Endothelial cell of umbilical vein (primary cell): ENCODE data around the gene RMND5B. TPM values are rescaled to one million over a fixed set of nuclear protein-coding genes. Genes with fewer than 3 reads are reported as not detected.

ENCODE experiments used
- BruUV-seq: library from RNA; stranded (reverse); fragments of 400-500 nt; replicated peaks from 2 replicates; lab custom pipeline; 2021; lab: Mats Ljungman, UMichigan
- CTCF ChIA-PET: fragments of 300-600, 350-600 bp; sonication (Branson Sonifier 250); formaldehyde crosslinking; loops from one replicate; lab custom pipeline; 2021; ENCODE audit warnings: antibody characterized with exemption, inconsistent platforms; lab: Charles Lee
- POLR2A ChIA-PET: fragments of 300-600, 350-600 bp; sonication (Branson Sonifier 250); formaldehyde crosslinking; loops from one replicate; lab custom pipeline; 2021; ENCODE audit warnings: antibody characterized with exemption, inconsistent platforms; lab: Charles Lee
- DNase-seq: peaks from one replicate; pipeline ENCODE4 v3.0.0-alpha.2; 2011; ENCODE audit warnings: low read depth, low spot score
- FAIRE-seq: peaks from 2 replicates; lab custom pipeline; 2011; peaks lifted over from hg19 to GRCh38; lab: Jason Lieb, UNC
- H2AFZ ChIP-seq: 2 replicates; pipeline ENCODE4 v1.6.0; 2012; ENCODE audit warnings: low read depth, low read length, control low read depth, inconsistent platforms
- H3K27ac ChIP-seq: 2 replicates; pipeline ENCODE4 v1.5.1; 2011; ENCODE audit warnings: low read depth, mild to moderate bottlenecking, control low read depth, low read length, moderate library complexity; ENCODE audit not compliant: insufficient read depth
- H3K27me3 ChIP-seq, 2 experiments: 2 replicates each; pipeline versions ENCODE4 v1.6.0 to v1.6.1; 2011; ENCODE audit warnings: low read length in 2 of 2, mixed read lengths in 1 of 2; ENCODE audit not compliant: control insufficient read depth in 2 of 2, insufficient read depth in 2 of 2
- H3K36me3 ChIP-seq, 2 experiments: 2 replicates in 1 of 2; 3 replicates in 1 of 2; pipeline ENCODE4 v1.5.1; 2011; ENCODE audit warnings: low read length in 2 of 2, mild to moderate bottlenecking in 1 of 2, moderate library complexity in 1 of 2; ENCODE audit not compliant: control insufficient read depth in 2 of 2, insufficient read depth in 2 of 2; ENCODE audit errors: extremely low read depth in 1 of 2
- H3K4me1 ChIP-seq: 3 replicates; pipeline ENCODE4 v1.5.1; 2011; ENCODE audit warnings: mild to moderate bottlenecking, low read length; ENCODE audit not compliant: control insufficient read depth, insufficient read depth; ENCODE audit errors: extremely low read depth
- H3K4me2 ChIP-seq: 2 replicates; pipeline ENCODE4 v1.6.1; 2011; ENCODE audit warnings: low read length, control low read depth, mixed read lengths; ENCODE audit not compliant: insufficient read depth
- H3K4me3 ChIP-seq, 3 experiments: fragments of 200-600 bp in 1 of 3; sonication (generic), shearing (Covaris generic) in 1 of 3; replicated peaks in 1 of 3; 2 replicates each; pipeline ENCODE4 v1.5.1; 2011 to 2016; ENCODE audit warnings: control low read depth in 3 of 3, low read length in 3 of 3, mild to moderate bottlenecking in 2 of 3, inconsistent platforms in 1 of 3, low read depth in 1 of 3, moderate library complexity in 1 of 3; ENCODE audit not compliant: insufficient read depth in 1 of 3
- H3K79me2 ChIP-seq: 2 replicates; pipeline ENCODE4 v1.6.0; 2012; ENCODE audit warnings: low read length, inconsistent platforms; ENCODE audit not compliant: control insufficient read depth, insufficient read depth
- H3K9ac ChIP-seq: replicated peaks from 2 replicates; pipeline ENCODE3; 2011; ENCODE audit warnings: low read length, control low read depth; ENCODE audit not compliant: insufficient read depth; ENCODE audit errors: extremely low read depth
- H3K9me1 ChIP-seq: replicated peaks from 3 replicates; pipeline ENCODE4 v1.6.0; 2011; ENCODE audit warnings: mild to moderate bottlenecking, low read length; ENCODE audit not compliant: control insufficient read depth, insufficient read depth; ENCODE audit errors: extremely low read depth
- H3K9me3 ChIP-seq: replicated peaks from 2 replicates; pipeline ENCODE4 v1.5.1; 2012; ENCODE audit warnings: low read length, inconsistent platforms; ENCODE audit not compliant: control insufficient read depth, insufficient read depth
- H4K20me1 ChIP-seq: replicated peaks from 2 replicates; pipeline ENCODE3; 2011; ENCODE audit warnings: mild to moderate bottlenecking, low read length; ENCODE audit not compliant: control insufficient read depth, insufficient read depth; ENCODE audit errors: extremely low read depth
- CTCF ChIP-seq, 2 donors: IDR thresholded peaks; 1 replicate in 1 of 2; 2 replicates in 1 of 2; pipeline ENCODE4 v1.5.1; 2011; ENCODE audit warnings: low read length in 2 of 2, mild to moderate bottlenecking in 2 of 2, moderate library complexity in 2 of 2, control low read depth in 1 of 2, inconsistent platforms in 1 of 2, low read depth in 1 of 2; ENCODE audit not compliant: insufficient read depth in 1 of 2; ENCODE audit errors: extremely low read depth in 1 of 2
- EZH2 ChIP-seq: IDR thresholded peaks from 2 replicates; pipeline ENCODE4 v1.6.1; 2012; ENCODE audit warnings: borderline replicate concordance, low read depth, mild to moderate bottlenecking, moderate library complexity, low read length, inconsistent platforms; ENCODE audit not compliant: severe bottlenecking
- FOS ChIP-seq: IDR thresholded peaks from 2 replicates; pipeline ENCODE4 v1.6.1; 2011; ENCODE audit warnings: mild to moderate bottlenecking, low read length, moderate library complexity, borderline replicate concordance; ENCODE audit not compliant: insufficient read depth
- GATA2 ChIP-seq: IDR thresholded peaks from 2 replicates; pipeline ENCODE4 v1.7.0; 2011; ENCODE audit warnings: low read depth, mild to moderate bottlenecking, moderate library complexity, mixed read lengths, low read length; ENCODE audit not compliant: insufficient read length, insufficient read depth
- JUN ChIP-seq: IDR thresholded peaks from 2 replicates; pipeline ENCODE4 v1.6.1; 2011; ENCODE audit warnings: borderline replicate concordance, low read depth; ENCODE audit not compliant: insufficient read length, insufficient read depth
- MAX ChIP-seq: IDR thresholded peaks from 2 replicates; pipeline ENCODE4 v1.6.1; 2011; ENCODE audit not compliant: insufficient read depth, insufficient read length
- MYC ChIP-seq: IDR thresholded peaks from one replicate; pipeline ENCODE4 v1.6.1; 2011; ENCODE audit warnings: mild to moderate bottlenecking, low read depth, low read length
- POLR2A ChIP-seq: IDR thresholded peaks from 2 replicates; pipeline ENCODE4 v1.6.1; 2012; ENCODE audit warnings: low read depth, mild to moderate bottlenecking, control low read depth, low read length
- POLR2AphosphoS5 ChIP-seq: IDR thresholded peaks from 2 replicates; pipeline ENCODE4 v1.6.1; 2012; ENCODE audit warnings: low read depth, mild to moderate bottlenecking, control low read depth, low read length, moderate library complexity; ENCODE audit not compliant: insufficient read depth
- dilution Hi-C: fragments of 300-500 bp; cut with MboI; formaldehyde crosslinking; loops from one replicate; pipeline ENCODE4 v1.15.0; 2019; ENCODE audit warnings: low sequenced_read_pairs; ENCODE audit not compliant: extremely low pct_ligation_motif_present
- intact Hi-C: fragments of 100-400 bp; cut with micrococcal nuclease; formaldehyde crosslinking; loops from one replicate; pipeline ENCODE4 v1.10.0; 2022
- polyA plus RNA-seq, 4 experiments: library from polyadenylated mRNA; depleted of rRNA in 3 of 4; stranded (reverse) in 3 of 4; unstranded in 1 of 4; fragments of >200 nt; gene quantifications; 2 replicates each; pipeline versions ENCODE4 v1.2.1 to v1.2.3, GENCODE V29; 2011 to 2012; ENCODE audit warnings: missing spikeins in 1 of 4
- total RNA-seq: library from RNA; stranded (reverse); gene quantifications from 2 replicates; pipeline ENCODE4 v1.2.3, GENCODE V29; 2021

Gene RMND5B
- total and polyA plus RNA-seq, 2 donors (not counting 3 experiments of a cell fraction or from before 2014, with no cell fraction given): 38.2 to 40.2 TPM

GRCh38 chr5:178122346-178122745 lies 8.5 kb upstream of the RMND5B start:
- Histone ChIP-seq H3K27ac (no peak overlapping the region), H3K4me2 (no peak overlapping the region), H3K9me3 (no peaks in the 10 kb centered on the region), H3K4me3 (no peak overlapping the region), H3K9ac (no peak overlapping the region), H3K9me1 (no peaks in the 10 kb centered on the region), H3K4me1 (peaks cover 27% of the 10 kb centered on the region), H2AFZ (no peak overlapping the region), H4K20me1 (no peaks in the 10 kb centered on the region), H3K79me2 (no peaks in the 10 kb centered on the region), H3K36me3 (peaks cover 0 to 21% of the 10 kb centered on the region in 2 experiments), H3K27me3 (no peaks in the 10 kb centered on the region)
- FAIRE-seq (no peak), DNase-seq (no peak)
- BruUV-seq: no TSS peak
- intact Hi-C loops (no loop called here), dilution Hi-C loops (no loop called here)
- POLR2A ChIA-PET: no interaction called here
- TF ChIP-seq POLR2A (no peak), POLR2AphosphoS5 (no peak), GATA2 (no peak), FOS (no peak), MAX (no peak), MYC (no peak), JUN (no peak), EZH2 (no peak), CTCF (IDR thresholded peaks at IDR 0.05; ENCODE audit: extremely low read depth in 1 of 2, insufficient read depth in 1 of 2, low read depth in 1 of 2, low read length in 2 of 2) (no peak)
- CTCF ChIA-PET: interaction anchor here (1.1 to 1.5 kb wide), 3 partner anchors 12 to 37 kb away, joined by 3 read pairs; no protein-coding TSS in a partner anchor
